Small intestine (tissue), 16 donors: ENCODE data around the gene ATAD2B. TPM values are rescaled to one million over a fixed set of nuclear protein-coding genes. Genes with fewer than 3 reads are reported as not detected.
"Not testable (repeated sequence)": the region's sequence is repeated elsewhere in the genome, so short reads cannot be mapped to it uniquely, and the experiment has no call there.

Experiments used
- DNase-seq, 2 donors: peaks; one replicate each; pipeline versions ENCODE4 v3.0.0 to v3.0.0-alpha.2; 2013
- FAIRE-seq: peaks from 2 replicates; lab custom pipeline; 2012; peaks lifted over from hg19 to GRCh38; lab: Jason Lieb, UNC
- H3K27ac ChIP-seq, 3 donors: one replicate each; pipeline ENCODE4 v1.5.1; 2013; ENCODE audit warnings: low read length in 2 of 3, mild to moderate bottlenecking in 2 of 3, control low read depth in 1 of 3, inconsistent platforms in 1 of 3, low read depth in 1 of 3, moderate library complexity in 1 of 3
- H3K27me3 ChIP-seq, 3 donors: one replicate each; pipeline ENCODE4 v1.6.1; 2013; ENCODE audit warnings: low read length in 3 of 3, inconsistent platforms in 1 of 3; ENCODE audit not compliant: control insufficient read depth in 3 of 3, insufficient read depth in 3 of 3
- H3K36me3 ChIP-seq, 3 donors: one replicate each; pipeline ENCODE4 v1.6.1; 2013; ENCODE audit warnings: low read length in 3 of 3, inconsistent platforms in 1 of 3, low read depth in 1 of 3, mild to moderate bottlenecking in 1 of 3, moderate library complexity in 1 of 3; ENCODE audit not compliant: control insufficient read depth in 3 of 3, insufficient read depth in 2 of 3
- H3K4me1 ChIP-seq, 3 donors: one replicate each; pipeline ENCODE4 v1.6.1; 2013; ENCODE audit warnings: low read length in 2 of 3, inconsistent platforms in 1 of 3, low read depth in 1 of 3, mild to moderate bottlenecking in 1 of 3, moderate library complexity in 1 of 3; ENCODE audit not compliant: control insufficient read depth in 3 of 3, insufficient read depth in 2 of 3
- H3K4me3 ChIP-seq, 3 donors: one replicate each; pipeline ENCODE4 v1.5.1; 2013; ENCODE audit warnings: low read length in 3 of 3, control low read depth in 1 of 3, inconsistent platforms in 1 of 3, low read depth in 1 of 3, mild to moderate bottlenecking in 1 of 3, moderate library complexity in 1 of 3
- H3K9me3 ChIP-seq, 2 donors: one replicate each; pipeline ENCODE4 v1.6.1; 2013; ENCODE audit warnings: low read depth in 1 of 2, low read length in 1 of 2; ENCODE audit not compliant: control insufficient read depth in 2 of 2, insufficient read depth in 1 of 2
- WGBS, 3 donors: extraction: QIAGEN DNeasy Blood & Tissue Kit; methylation state at CpG; one replicate each; pipeline ENCODE4 v1.1.7; 2013; 5-methylcytosine and 5-hydroxymethylcytosine counted together
- long read RNA-seq, 10 donors: transcript quantifications; one replicate each; lab custom pipeline, GENCODE V29; 2026
- polyA plus RNA-seq, 4 donors: library from polyadenylated mRNA; stranded (reverse) in 3 of 4; unstranded in 1 of 4; fragments of 200-250 nt in 3 of 4; fragments of 120-200 nt in 1 of 4; gene quantifications; one replicate each; pipeline versions ENCODE4 v1.2.1 to v1.2.3, GENCODE V29; 2013
- donor health status: healthy with polysubstance abuse.
- donor health status: control.
- donor health status: control.
- donor health status: Bipolar disorder and iron deficiency.
- donor health status: healthy.

Gene ATAD2B
- polyA plus RNA-seq: 10 to 100 TPM in 1 of 4 donors, 1 to 10 TPM in 3; 4.0 to 12.3 (median 6.9) TPM
- long read RNA-seq, donor 1: 0 reads
- long read RNA-seq, donor 2, partial matches to known transcripts: 0 of 5 reads
- long read RNA-seq, donor 2, other reads (novel, unspliced or antisense): 5 of 5 reads
- long read RNA-seq, donor 3: 0 reads
- long read RNA-seq, donor 4: 0 reads
- long read RNA-seq, donor 5: 0 reads
- long read RNA-seq, donor 6: 0 reads
- long read RNA-seq, donor 7: 0 reads
- long read RNA-seq, donor 8: 0 reads
- long read RNA-seq, donor 9: 0 reads
- long read RNA-seq, donor 10, partial matches to known transcripts: 0 of 1 reads
- long read RNA-seq, donor 10, other reads (novel, unspliced or antisense): 0 of 1 reads

GRCh38 chr2:23926750-23927571 lies at the start of gene ATAD2B:
ATAD2B (minus strand) TSS chr2:23927123; CDS start chr2:23926770, 353 bp downstream.
- H3K27ac ChIP-seq: peak within 1 kb of the TSS; percentile 95 to 99 (median 99)
- H3K4me3 ChIP-seq: peak within 1 kb of the TSS; percentile 92 to 99 (median 98)
- 0 to 1% (median 0%) methylated on average over 38 to 88 of the region's 88 CpGs for WGBS, 3 donors
- H3K9me3 ChIP-seq: no peaks in the 10 kb centered on the region
- peaks cover 0 to 9% (median 0%) of the 10 kb centered on the region in 3 donors for H3K36me3 ChIP-seq
- H3K4me1 ChIP-seq: peaks cover 2 to 10% (median 4%) of the 10 kb centered on the region in 3 donors
- DNase-seq (peak; percentile 95 to 99), FAIRE-seq (no peak)
- no peaks in the 10 kb centered on the region for H3K27me3 ChIP-seq

- 97 to 100% (median 99%) methylated on average over 4 of the region's 4 CpGs for WGBS, 3 donors
- DNase-seq: no peak
- Histone ChIP-seq H3K27ac (no peak overlapping the region), H3K36me3 (peaks cover 3 to 13% (median 5%) of the 10 kb centered on the region in 3 donors), H3K4me3 (no peak overlapping the region), H3K4me1 (no peaks in the 10 kb centered on the region), H3K9me3 (no peaks in the 10 kb centered on the region), H3K27me3 (no peaks in the 10 kb centered on the region)
- no peak for FAIRE-seq
These were observed 40.9 kb upstream of the ATAD2B start for GRCh38 chr2:23967846-23968245.

- 75 to 91% (median 87%) methylated on average over 6 of the region's 6 CpGs for WGBS, 3 donors
- H3K4me3 ChIP-seq: no peak overlapping the region
- no peak overlapping the region for H3K27ac ChIP-seq
- FAIRE-seq (no peak), DNase-seq (no peak)
- H3K36me3 ChIP-seq: peaks cover 0 to 8% (median 3%) of the 10 kb centered on the region in 3 donors
- no peaks in the 10 kb centered on the region for H3K9me3 ChIP-seq
- no peaks in the 10 kb centered on the region for H3K4me1 ChIP-seq
- no peaks in the 10 kb centered on the region for H3K27me3 ChIP-seq
These were observed 27.5 kb upstream of the ATAD2B start for GRCh38 chr2:23954325-23955014.

- H3K27ac ChIP-seq: no peak overlapping the region
- H3K36me3 ChIP-seq: peaks cover 0 to 3% (median 0%) of the 10 kb centered on the region in 3 donors
- no peak overlapping the region for H3K4me3 ChIP-seq
- H3K9me3 ChIP-seq: no peaks in the 10 kb centered on the region
- H3K27me3 ChIP-seq: no peaks in the 10 kb centered on the region
- DNase-seq (no peak), FAIRE-seq (no peak)
- H3K4me1 ChIP-seq: no peaks in the 10 kb centered on the region
These were observed 26.7 kb upstream of the ATAD2B start for GRCh38 chr2:23953625-23954024.

GRCh38 chr2:23952558-23952957 lies 25.6 kb upstream of the ATAD2B start:
- 92 to 97% (median 96%) methylated on average over 3 of the region's 3 CpGs for WGBS, 3 donors

GRCh38 chr2:23947350-23947749 lies 20.4 kb upstream of the ATAD2B start:
- H3K27me3 ChIP-seq: no peaks in the 10 kb centered on the region
- H3K4me1 ChIP-seq: no peaks in the 10 kb centered on the region
- peaks cover 0 to 4% (median 0%) of the 10 kb centered on the region in 3 donors for H3K36me3 ChIP-seq
- H3K4me3 ChIP-seq: no peak overlapping the region
- no peak overlapping the region for H3K27ac ChIP-seq
- no peaks in the 10 kb centered on the region for H3K9me3 ChIP-seq
- 87 to 95% (median 89%) methylated on average over 2 of the region's 2 CpGs for WGBS, 3 donors
- DNase-seq: no peak
- FAIRE-seq: no peak

More at GRCh38 chr2:23952558-23952957, 25.6 kb upstream of the ATAD2B start:
- FAIRE-seq, H3K27ac ChIP-seq, H3K27me3 ChIP-seq, DNase-seq, H3K36me3 ChIP-seq, H3K4me3 ChIP-seq, H3K4me1 ChIP-seq, H3K9me3 ChIP-seq: not testable (repeated sequence)

GRCh38 chr2:23944976-23945375 lies 18.1 kb upstream of the ATAD2B start:
- H3K9me3 ChIP-seq: no peaks in the 10 kb centered on the region
- H3K27ac ChIP-seq: no peak overlapping the region
- no peaks in the 10 kb centered on the region for H3K27me3 ChIP-seq
- peaks cover 0 to 5% (median 2%) of the 10 kb centered on the region in 3 donors for H3K4me1 ChIP-seq
- no peak for DNase-seq
- H3K4me3 ChIP-seq: no peak overlapping the region
- peaks cover 0 to 4% (median 0%) of the 10 kb centered on the region in 3 donors for H3K36me3 ChIP-seq
- FAIRE-seq: no peak

- peak; percentile 24 to 60 for DNase-seq
- H3K4me1 ChIP-seq: peaks cover 0 to 5% (median 2%) of the 10 kb centered on the region in 3 donors
- no peak overlapping the region for H3K4me3 ChIP-seq
- H3K27me3 ChIP-seq: no peaks in the 10 kb centered on the region
- H3K9me3 ChIP-seq: no peaks in the 10 kb centered on the region
- H3K36me3 ChIP-seq: peaks cover 0 to 4% (median 0%) of the 10 kb centered on the region in 3 donors
- no peak for FAIRE-seq
- 21 to 62% (median 47%) methylated on average over 1 of the region's 1 CpG for WGBS, 3 donors
- peak overlapping the region in 1 of 3 donors; percentile 0 for H3K27ac ChIP-seq
These were observed 17.6 kb upstream of the ATAD2B start for GRCh38 chr2:23944527-23944926.
